Astrocyte (in vitro differentiated cells and primary cell): ENCODE results near the gene CCDC51. TPM values are rescaled to one million over a fixed set of nuclear protein-coding genes. Genes with fewer than 3 reads are reported as not detected.
"Not testable (repeated sequence)": the region's sequence is repeated elsewhere in the genome, so short reads cannot be mapped to it uniquely, and the experiment has no call there.

Experiments used
- DNase-seq: peaks from one replicate; pipeline ENCODE4 v3.0.0-alpha.2; 2010; ENCODE audit warnings: low read depth
- FAIRE-seq: peaks from 2 replicates; lab custom pipeline; 2011; peaks lifted over from hg19 to GRCh38; lab: Jason Lieb, UNC
- H2AFZ ChIP-seq: 2 replicates; pipeline ENCODE4 v1.6.0; 2012; ENCODE audit warnings: low read depth, low read length, inconsistent platforms
- H3K27ac ChIP-seq: 2 replicates; pipeline ENCODE4 v1.5.1; 2011; ENCODE audit warnings: low read depth, low read length, inconsistent platforms
- H3K27me3 ChIP-seq: 2 replicates; pipeline ENCODE4 v1.6.0; 2011; ENCODE audit warnings: low read length, inconsistent platforms; ENCODE audit not compliant: insufficient read depth
- H3K36me3 ChIP-seq: 2 replicates; pipeline ENCODE4 v1.5.1; 2011; ENCODE audit warnings: low read length, inconsistent platforms; ENCODE audit not compliant: insufficient read depth
- H3K4me1 ChIP-seq: 2 replicates; pipeline ENCODE4 v1.5.1; 2011; ENCODE audit warnings: low read length, inconsistent platforms; ENCODE audit not compliant: insufficient read depth
- H3K4me2 ChIP-seq: 2 replicates; pipeline ENCODE4 v1.6.0; 2012; ENCODE audit warnings: low read length, inconsistent platforms
- H3K4me3 ChIP-seq: 2 replicates; pipeline ENCODE4 v1.5.1; 2011; ENCODE audit warnings: low read depth, mild to moderate bottlenecking, low read length, inconsistent platforms; ENCODE audit not compliant: insufficient read depth
- H3K79me2 ChIP-seq: 2 replicates; pipeline ENCODE4 v1.6.0; 2012; ENCODE audit warnings: mild to moderate bottlenecking, low read length, inconsistent platforms; ENCODE audit not compliant: insufficient read depth
- H3K9ac ChIP-seq: 2 replicates; pipeline ENCODE4 v1.6.0; 2012; ENCODE audit warnings: mild to moderate bottlenecking, low read length, inconsistent platforms
- H3K9me3 ChIP-seq: 2 replicates; pipeline ENCODE4 v1.5.1; 2012; ENCODE audit warnings: low read depth, mild to moderate bottlenecking, low read length, inconsistent platforms; ENCODE audit not compliant: insufficient read depth
- H4K20me1 ChIP-seq: 2 replicates; pipeline ENCODE4 v1.6.0; 2012; ENCODE audit warnings: low read length, inconsistent platforms; ENCODE audit not compliant: insufficient read depth
- H3K27ac Mint-ChIP-seq: one replicate; pipeline ENCODE4 v1.8.0; 2021; ENCODE audit warnings: mild to moderate bottlenecking, mixed read lengths; ENCODE audit not compliant: unreplicated experiment
- H3K27me3 Mint-ChIP-seq: one replicate; pipeline ENCODE4 v1.8.0; 2021; ENCODE audit warnings: low read depth, mixed read lengths; ENCODE audit not compliant: unreplicated experiment
- H3K36me3 Mint-ChIP-seq: one replicate; pipeline ENCODE4 v1.8.0; 2021; ENCODE audit warnings: low read depth, mixed read lengths; ENCODE audit not compliant: unreplicated experiment
- H3K4me1 Mint-ChIP-seq: one replicate; pipeline ENCODE4 v1.8.0; 2021; ENCODE audit warnings: low read depth, mixed read lengths; ENCODE audit not compliant: unreplicated experiment
- H3K4me3 Mint-ChIP-seq: one replicate; pipeline ENCODE4 v1.8.0; 2021; ENCODE audit warnings: mild to moderate bottlenecking, moderate library complexity, mixed read lengths; ENCODE audit not compliant: unreplicated experiment
- H3K9me3 Mint-ChIP-seq: one replicate; pipeline ENCODE4 v1.8.0; 2021; ENCODE audit warnings: mild to moderate bottlenecking, mixed read lengths; ENCODE audit not compliant: unreplicated experiment
- EZH2 ChIP-seq: IDR thresholded peaks from 2 replicates; pipeline ENCODE4 v1.6.1; 2012; ENCODE audit warnings: mild to moderate bottlenecking, low read length, inconsistent platforms; ENCODE audit not compliant: insufficient read depth
- total RNA-seq: library from RNA; stranded (reverse); gene quantifications from 2 replicates; pipeline ENCODE4 v1.2.1, GENCODE V29; 2021
- TF ChIP-seq, protein P1 (sequence below): IDR thresholded peaks from 2 replicates; pipeline ENCODE4 v1.5.1; 2011; ENCODE audit warnings: low read depth, mild to moderate bottlenecking, inconsistent platforms, low read length, moderate library complexity; ENCODE audit not compliant: insufficient read depth

Gene CCDC51
- total RNA-seq, 1 donor from 2014 or later: 16.5 TPM

- no peak overlapping the region for H3K27ac Mint-ChIP-seq
- Histone ChIP-seq H3K4me2 (no peak overlapping the region), H2AFZ (no peak overlapping the region), H3K36me3 (peaks cover 4% of the 10 kb centered on the region), H3K79me2 (no peaks in the 10 kb centered on the region), H3K9ac (no peak overlapping the region), H3K4me1 (peaks cover 8% of the 10 kb centered on the region), H3K27ac (no peak overlapping the region), H3K4me3 (no peak overlapping the region), H4K20me1 (no peaks in the 10 kb centered on the region), H3K9me3 (no peaks in the 10 kb centered on the region), H3K27me3 (no peaks in the 10 kb centered on the region)
- H3K36me3 Mint-ChIP-seq: peaks cover 28% of the 10 kb centered on the region
- no peak for FAIRE-seq
- H3K4me1 Mint-ChIP-seq: peaks cover 8% of the 10 kb centered on the region
- no peaks in the 10 kb centered on the region for H3K9me3 Mint-ChIP-seq
- TF ChIP-seq, protein P1, sequence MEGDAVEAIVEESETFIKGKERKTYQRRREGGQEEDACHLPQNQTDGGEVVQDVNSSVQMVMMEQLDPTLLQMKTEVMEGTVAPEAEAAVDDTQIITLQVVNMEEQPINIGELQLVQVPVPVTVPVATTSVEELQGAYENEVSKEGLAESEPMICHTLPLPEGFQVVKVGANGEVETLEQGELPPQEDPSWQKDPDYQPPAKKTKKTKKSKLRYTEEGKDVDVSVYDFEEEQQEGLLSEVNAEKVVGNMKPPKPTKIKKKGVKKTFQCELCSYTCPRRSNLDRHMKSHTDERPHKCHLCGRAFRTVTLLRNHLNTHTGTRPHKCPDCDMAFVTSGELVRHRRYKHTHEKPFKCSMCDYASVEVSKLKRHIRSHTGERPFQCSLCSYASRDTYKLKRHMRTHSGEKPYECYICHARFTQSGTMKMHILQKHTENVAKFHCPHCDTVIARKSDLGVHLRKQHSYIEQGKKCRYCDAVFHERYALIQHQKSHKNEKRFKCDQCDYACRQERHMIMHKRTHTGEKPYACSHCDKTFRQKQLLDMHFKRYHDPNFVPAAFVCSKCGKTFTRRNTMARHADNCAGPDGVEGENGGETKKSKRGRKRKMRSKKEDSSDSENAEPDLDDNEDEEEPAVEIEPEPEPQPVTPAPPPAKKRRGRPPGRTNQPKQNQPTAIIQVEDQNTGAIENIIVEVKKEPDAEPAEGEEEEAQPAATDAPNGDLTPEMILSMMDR: no peak
- no peak for TF ChIP-seq EZH2
- DNase-seq: no peak
- peaks cover 3% of the 10 kb centered on the region for H3K27me3 Mint-ChIP-seq
- H3K4me3 Mint-ChIP-seq: no peak overlapping the region
Measured at GRCh38 chr3:48403533-48404439, 36.1 kb downstream of the CCDC51 start.

DNA sequence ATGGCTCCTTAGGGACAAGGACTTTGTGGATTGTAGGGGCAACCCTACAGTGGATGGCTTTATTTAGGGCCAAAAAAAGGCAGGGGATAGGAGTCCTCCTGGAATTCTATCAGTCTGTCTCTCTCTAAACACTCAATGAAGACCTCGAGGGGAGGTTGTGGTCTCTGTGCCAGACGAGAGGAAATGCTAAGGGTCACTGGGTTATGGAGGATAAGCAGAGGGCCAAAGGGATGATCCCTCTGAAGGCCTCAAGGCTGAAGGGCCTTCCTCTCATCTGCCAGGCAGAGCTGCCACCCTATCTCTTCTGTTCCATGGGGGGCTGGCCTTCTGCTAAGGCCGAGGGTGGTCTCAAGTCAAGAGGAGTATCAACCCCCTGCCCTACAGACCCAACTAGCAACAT lies 37.0 kb downstream of the CCDC51 start:
- Histone ChIP-seq H3K9me3 (no peaks in the 10 kb centered on the region), H3K4me2 (no peak overlapping the region), H3K36me3 (peaks cover 4% of the 10 kb centered on the region), H3K9ac (no peak overlapping the region), H3K4me1 (peaks cover 8% of the 10 kb centered on the region), H4K20me1 (no peaks in the 10 kb centered on the region), H3K27ac (no peak overlapping the region), H3K79me2 (no peaks in the 10 kb centered on the region), H3K27me3 (peaks cover 2% of the 10 kb centered on the region), H2AFZ (no peak overlapping the region), H3K4me3 (no peak overlapping the region)
- no peak for DNase-seq
- Mint-ChIP-seq H3K4me3 (no peak overlapping the region), H3K36me3 (peaks cover 22% of the 10 kb centered on the region), H3K27ac (no peak overlapping the region), H3K4me1 (peaks cover 8% of the 10 kb centered on the region), H3K9me3 (no peaks in the 10 kb centered on the region), H3K27me3 (peaks cover 3% of the 10 kb centered on the region)
- TF ChIP-seq, protein P1: no peak
- TF ChIP-seq EZH2: no peak
- FAIRE-seq: no peak

- DNase-seq (peak; percentile 91), FAIRE-seq (peak; percentile 93)
- Histone ChIP-seq H3K9ac (no peak overlapping the region), H4K20me1 (no peaks in the 10 kb centered on the region), H3K27ac (no peak overlapping the region), H3K4me3 (no peak overlapping the region), H3K27me3 (peaks cover 2% of the 10 kb centered on the region), H3K79me2 (no peaks in the 10 kb centered on the region), H3K4me1 (peaks cover 8% of the 10 kb centered on the region), H3K9me3 (no peaks in the 10 kb centered on the region), H3K36me3 (peaks cover 4% of the 10 kb centered on the region), H3K4me2 (peak overlapping the region; percentile 60), H2AFZ (no peak overlapping the region)
- no peak overlapping the region for H3K4me3 Mint-ChIP-seq
- TF ChIP-seq EZH2: no peak
- TF ChIP-seq, protein P1: no peak
- peaks cover 3% of the 10 kb centered on the region for H3K27me3 Mint-ChIP-seq
- H3K27ac Mint-ChIP-seq: peak overlapping the region; percentile 24
- H3K36me3 Mint-ChIP-seq: peaks cover 18% of the 10 kb centered on the region
- H3K9me3 Mint-ChIP-seq: no peaks in the 10 kb centered on the region
- H3K4me1 Mint-ChIP-seq: peaks cover 8% of the 10 kb centered on the region
Measured at GRCh38 chr3:48402281-48402732, 37.6 kb downstream of the CCDC51 start.

- FAIRE-seq, H3K36me3 ChIP-seq, H4K20me1 ChIP-seq, H3K79me2 ChIP-seq, DNase-seq, H3K27me3 Mint-ChIP-seq, H3K27ac Mint-ChIP-seq, H3K9me3 Mint-ChIP-seq, H2AFZ ChIP-seq, H3K9me3 ChIP-seq, H3K4me3 ChIP-seq, H3K4me1 ChIP-seq, H3K4me3 Mint-ChIP-seq, H3K4me1 Mint-ChIP-seq, H3K9ac ChIP-seq, H3K27me3 ChIP-seq, H3K27ac ChIP-seq: not testable (repeated sequence)
- H3K4me2 ChIP-seq: peak overlapping the region; percentile 60
- peaks cover 16% of the 10 kb centered on the region for H3K36me3 Mint-ChIP-seq
Measured at GRCh38 chr3:48401434-48401901, 38.5 kb downstream of the CCDC51 start.
